Astrocyte (in vitro differentiated cells and primary cell): ENCODE measurements around the gene PAX3. TPM values are rescaled to one million over a fixed set of nuclear protein-coding genes. Genes with fewer than 3 reads are reported as not detected.

ENCODE experiments used
- DNase-seq: peaks from one replicate; pipeline ENCODE4 v3.0.0-alpha.2; 2010; ENCODE audit warnings: low read depth
- FAIRE-seq: peaks from 2 replicates; lab custom pipeline; 2011; peaks lifted over from hg19 to GRCh38; lab: Jason Lieb, UNC
- H2AFZ ChIP-seq: 2 replicates; pipeline ENCODE4 v1.6.0; 2012; ENCODE audit warnings: low read depth, low read length, inconsistent platforms
- H3K27ac ChIP-seq: 2 replicates; pipeline ENCODE4 v1.5.1; 2011; ENCODE audit warnings: low read depth, low read length, inconsistent platforms
- H3K27me3 ChIP-seq: 2 replicates; pipeline ENCODE4 v1.6.0; 2011; ENCODE audit warnings: low read length, inconsistent platforms; ENCODE audit not compliant: insufficient read depth
- H3K36me3 ChIP-seq: 2 replicates; pipeline ENCODE4 v1.5.1; 2011; ENCODE audit warnings: low read length, inconsistent platforms; ENCODE audit not compliant: insufficient read depth
- H3K4me1 ChIP-seq: 2 replicates; pipeline ENCODE4 v1.5.1; 2011; ENCODE audit warnings: low read length, inconsistent platforms; ENCODE audit not compliant: insufficient read depth
- H3K4me2 ChIP-seq: 2 replicates; pipeline ENCODE4 v1.6.0; 2012; ENCODE audit warnings: low read length, inconsistent platforms
- H3K4me3 ChIP-seq: 2 replicates; pipeline ENCODE4 v1.5.1; 2011; ENCODE audit warnings: low read depth, mild to moderate bottlenecking, low read length, inconsistent platforms; ENCODE audit not compliant: insufficient read depth
- H3K79me2 ChIP-seq: 2 replicates; pipeline ENCODE4 v1.6.0; 2012; ENCODE audit warnings: mild to moderate bottlenecking, low read length, inconsistent platforms; ENCODE audit not compliant: insufficient read depth
- H3K9ac ChIP-seq: 2 replicates; pipeline ENCODE4 v1.6.0; 2012; ENCODE audit warnings: mild to moderate bottlenecking, low read length, inconsistent platforms
- H3K9me3 ChIP-seq: 2 replicates; pipeline ENCODE4 v1.5.1; 2012; ENCODE audit warnings: low read depth, mild to moderate bottlenecking, low read length, inconsistent platforms; ENCODE audit not compliant: insufficient read depth
- H4K20me1 ChIP-seq: 2 replicates; pipeline ENCODE4 v1.6.0; 2012; ENCODE audit warnings: low read length, inconsistent platforms; ENCODE audit not compliant: insufficient read depth
- H3K27ac Mint-ChIP-seq: one replicate; pipeline ENCODE4 v1.8.0; 2021; ENCODE audit warnings: mild to moderate bottlenecking, mixed read lengths; ENCODE audit not compliant: unreplicated experiment
- H3K27me3 Mint-ChIP-seq: one replicate; pipeline ENCODE4 v1.8.0; 2021; ENCODE audit warnings: low read depth, mixed read lengths; ENCODE audit not compliant: unreplicated experiment
- H3K36me3 Mint-ChIP-seq: one replicate; pipeline ENCODE4 v1.8.0; 2021; ENCODE audit warnings: low read depth, mixed read lengths; ENCODE audit not compliant: unreplicated experiment
- H3K4me1 Mint-ChIP-seq: one replicate; pipeline ENCODE4 v1.8.0; 2021; ENCODE audit warnings: low read depth, mixed read lengths; ENCODE audit not compliant: unreplicated experiment
- H3K4me3 Mint-ChIP-seq: one replicate; pipeline ENCODE4 v1.8.0; 2021; ENCODE audit warnings: mild to moderate bottlenecking, moderate library complexity, mixed read lengths; ENCODE audit not compliant: unreplicated experiment
- H3K9me3 Mint-ChIP-seq: one replicate; pipeline ENCODE4 v1.8.0; 2021; ENCODE audit warnings: mild to moderate bottlenecking, mixed read lengths; ENCODE audit not compliant: unreplicated experiment
- EZH2 ChIP-seq: IDR thresholded peaks from 2 replicates; pipeline ENCODE4 v1.6.1; 2012; ENCODE audit warnings: mild to moderate bottlenecking, low read length, inconsistent platforms; ENCODE audit not compliant: insufficient read depth
- total RNA-seq: library from RNA; stranded (reverse); gene quantifications from 2 replicates; pipeline ENCODE4 v1.2.1, GENCODE V29; 2021
- TF ChIP-seq, protein P1 (sequence below): IDR thresholded peaks from 2 replicates; pipeline ENCODE4 v1.5.1; 2011; ENCODE audit warnings: low read depth, mild to moderate bottlenecking, inconsistent platforms, low read length, moderate library complexity; ENCODE audit not compliant: insufficient read depth

Gene PAX3
- total RNA-seq, 1 donor from 2014 or later = not detected

DNA sequence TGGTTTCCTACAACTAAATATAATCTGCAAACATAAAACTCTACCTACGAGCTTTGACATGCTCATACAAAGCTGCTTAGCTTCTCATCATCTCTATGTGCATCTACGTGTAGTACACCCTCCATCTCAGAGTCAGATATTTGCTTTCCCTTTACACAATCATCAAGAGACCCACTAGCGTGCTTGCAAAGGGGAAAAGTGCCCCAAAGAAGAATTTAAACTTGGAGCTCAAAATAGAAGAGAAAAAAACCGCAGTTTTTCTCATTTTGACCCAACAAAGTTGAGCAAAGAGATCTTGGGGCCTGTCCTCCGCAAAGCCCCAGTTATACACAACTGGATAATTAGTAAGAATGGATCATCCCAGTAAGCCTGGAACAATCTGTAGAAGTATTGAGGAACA lies 104.1 kb downstream of the PAX3 start:
- Histone ChIP-seq H3K27ac (no peak overlapping the region), H3K27me3 (no peaks in the 10 kb centered on the region), H3K9ac (no peak overlapping the region), H2AFZ (no peak overlapping the region), H3K4me2 (no peak overlapping the region), H3K9me3 (no peaks in the 10 kb centered on the region), H4K20me1 (no peaks in the 10 kb centered on the region), H3K79me2 (no peaks in the 10 kb centered on the region), H3K36me3 (no peaks in the 10 kb centered on the region), H3K4me1 (no peaks in the 10 kb centered on the region), H3K4me3 (no peak overlapping the region)
- Mint-ChIP-seq H3K36me3 (no peaks in the 10 kb centered on the region), H3K27ac (no peak overlapping the region), H3K4me3 (no peak overlapping the region), H3K4me1 (no peaks in the 10 kb centered on the region), H3K27me3 (peaks cover 21% of the 10 kb centered on the region), H3K9me3 (no peaks in the 10 kb centered on the region)
- TF ChIP-seq EZH2 = no peak
- TF ChIP-seq, protein P1, sequence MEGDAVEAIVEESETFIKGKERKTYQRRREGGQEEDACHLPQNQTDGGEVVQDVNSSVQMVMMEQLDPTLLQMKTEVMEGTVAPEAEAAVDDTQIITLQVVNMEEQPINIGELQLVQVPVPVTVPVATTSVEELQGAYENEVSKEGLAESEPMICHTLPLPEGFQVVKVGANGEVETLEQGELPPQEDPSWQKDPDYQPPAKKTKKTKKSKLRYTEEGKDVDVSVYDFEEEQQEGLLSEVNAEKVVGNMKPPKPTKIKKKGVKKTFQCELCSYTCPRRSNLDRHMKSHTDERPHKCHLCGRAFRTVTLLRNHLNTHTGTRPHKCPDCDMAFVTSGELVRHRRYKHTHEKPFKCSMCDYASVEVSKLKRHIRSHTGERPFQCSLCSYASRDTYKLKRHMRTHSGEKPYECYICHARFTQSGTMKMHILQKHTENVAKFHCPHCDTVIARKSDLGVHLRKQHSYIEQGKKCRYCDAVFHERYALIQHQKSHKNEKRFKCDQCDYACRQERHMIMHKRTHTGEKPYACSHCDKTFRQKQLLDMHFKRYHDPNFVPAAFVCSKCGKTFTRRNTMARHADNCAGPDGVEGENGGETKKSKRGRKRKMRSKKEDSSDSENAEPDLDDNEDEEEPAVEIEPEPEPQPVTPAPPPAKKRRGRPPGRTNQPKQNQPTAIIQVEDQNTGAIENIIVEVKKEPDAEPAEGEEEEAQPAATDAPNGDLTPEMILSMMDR = no peak
- no peak for FAIRE-seq
- DNase-seq = no peak

DNA sequence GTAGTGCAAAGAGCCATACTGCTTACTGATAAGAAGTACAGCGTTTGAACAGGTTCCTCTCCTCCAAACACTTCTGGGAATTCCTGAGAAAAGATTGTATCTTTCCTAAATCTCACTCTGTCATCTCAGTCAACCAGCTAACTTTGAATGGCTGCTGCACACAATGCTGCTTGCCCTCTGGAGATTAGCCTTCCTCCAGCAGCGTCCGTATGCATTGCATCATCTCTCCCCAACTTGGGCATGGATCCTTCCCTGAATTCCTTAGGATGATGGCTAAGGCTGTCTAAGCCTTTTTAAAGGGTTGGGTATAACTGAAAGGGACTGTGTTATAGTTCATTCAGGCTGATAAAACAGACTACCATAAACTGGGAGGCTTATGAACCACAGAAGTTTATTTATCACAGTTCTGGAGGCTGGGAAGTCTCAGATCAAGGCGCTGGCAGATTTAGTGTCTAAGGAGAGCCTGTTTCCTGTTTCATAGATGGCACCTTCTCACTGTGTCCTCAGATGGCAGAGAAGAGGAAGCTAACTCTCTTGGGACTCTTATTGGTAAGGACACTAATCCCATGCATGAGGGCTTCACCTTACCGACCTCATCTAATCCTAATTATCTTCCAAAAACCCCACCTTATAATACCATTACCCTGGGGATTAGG lies 105.3 kb downstream of the PAX3 start:
- DNase-seq (no peak), FAIRE-seq (no peak)
- no peaks in the 10 kb centered on the region for H4K20me1 ChIP-seq
- H3K36me3 ChIP-seq = no peaks in the 10 kb centered on the region
- H3K27me3 Mint-ChIP-seq = peaks cover 30% of the 10 kb centered on the region
- H3K4me3 ChIP-seq = no peak overlapping the region
- no peak overlapping the region for H3K27ac ChIP-seq
- peaks cover 1% of the 10 kb centered on the region for H3K36me3 Mint-ChIP-seq
- H3K9me3 Mint-ChIP-seq = no peaks in the 10 kb centered on the region
- H3K4me1 ChIP-seq = no peaks in the 10 kb centered on the region
- TF ChIP-seq, protein P1 = no peak
- TF ChIP-seq EZH2 = no peak
- no peak overlapping the region for H3K4me3 Mint-ChIP-seq
- H3K9me3 ChIP-seq = no peaks in the 10 kb centered on the region
- no peaks in the 10 kb centered on the region for H3K4me1 Mint-ChIP-seq
- no peak overlapping the region for H3K9ac ChIP-seq
- H3K27me3 ChIP-seq = no peaks in the 10 kb centered on the region
- no peak overlapping the region for H3K27ac Mint-ChIP-seq
- no peaks in the 10 kb centered on the region for H3K79me2 ChIP-seq
- H3K4me2 ChIP-seq = no peak overlapping the region
- no peak overlapping the region for H2AFZ ChIP-seq

DNA sequence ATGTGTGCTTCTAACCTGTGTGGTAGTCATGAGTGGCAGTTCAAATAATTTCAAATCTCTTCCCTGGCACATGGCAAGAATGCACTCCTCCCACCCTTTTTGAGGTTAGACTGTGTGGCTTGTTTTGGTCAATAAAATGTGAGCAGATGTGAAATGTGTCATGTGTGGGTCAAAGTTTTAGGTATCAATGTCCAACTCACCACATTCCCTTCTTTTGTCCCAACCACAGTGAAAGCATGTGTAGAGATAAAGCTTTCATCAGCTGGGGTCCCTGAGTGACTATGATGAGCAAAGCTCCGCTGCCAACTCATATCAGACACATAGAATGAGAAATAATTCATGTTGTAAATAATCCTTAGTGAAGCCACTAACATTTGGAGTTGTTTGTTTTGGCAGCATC lies 118.2 kb downstream of the PAX3 start:
- H3K9me3 ChIP-seq = peaks cover 3% of the 10 kb centered on the region
- Mint-ChIP-seq H3K9me3 (no peaks in the 10 kb centered on the region), H3K27ac (no peak overlapping the region), H3K4me3 (no peak overlapping the region), H3K36me3 (no peaks in the 10 kb centered on the region), H3K4me1 (no peaks in the 10 kb centered on the region), H3K27me3 (peaks cover 18% of the 10 kb centered on the region)
- H3K9ac ChIP-seq = no peak overlapping the region
- no peak for FAIRE-seq
- H3K27ac ChIP-seq = no peak overlapping the region
- H3K36me3 ChIP-seq = no peaks in the 10 kb centered on the region
- H3K4me3 ChIP-seq = no peak overlapping the region
- no peak for TF ChIP-seq EZH2
- TF ChIP-seq, protein P1 = no peak
- DNase-seq = peak; percentile 37
- no peak overlapping the region for H2AFZ ChIP-seq
- no peaks in the 10 kb centered on the region for H3K4me1 ChIP-seq
- no peaks in the 10 kb centered on the region for H3K79me2 ChIP-seq
- H3K4me2 ChIP-seq = no peak overlapping the region
- H4K20me1 ChIP-seq = no peaks in the 10 kb centered on the region
- H3K27me3 ChIP-seq = peaks cover 2% of the 10 kb centered on the region
